Occipital lobe (tissue), 3 donors: ENCODE results near the gene EIF3L. TPM values are rescaled to one million over a fixed set of nuclear protein-coding genes. Genes with fewer than 3 reads are reported as not detected.
A peak's percentile ranks its signal among the peaks of the same experiment; 100 is the strongest.

Source experiments
- DNase-seq: peaks from one replicate; lab custom pipeline; 2025; lab: John Stamatoyannopoulos, UW
- small RNA-seq: library from RNA; depleted of rRNA; stranded (forward); fragments of <200 nt; gene quantifications from one replicate; pipeline ENCODE3, GENCODE V24; 2014
- total RNA-seq: library from RNA; depleted of rRNA; stranded (reverse); fragments of >200 nt; gene quantifications from one replicate; pipeline ENCODE4 v1.2.3, GENCODE V29; 2014

EIF3L gene
- total RNA-seq, 1 donor from 2014 or later, result 702 TPM

DNA sequence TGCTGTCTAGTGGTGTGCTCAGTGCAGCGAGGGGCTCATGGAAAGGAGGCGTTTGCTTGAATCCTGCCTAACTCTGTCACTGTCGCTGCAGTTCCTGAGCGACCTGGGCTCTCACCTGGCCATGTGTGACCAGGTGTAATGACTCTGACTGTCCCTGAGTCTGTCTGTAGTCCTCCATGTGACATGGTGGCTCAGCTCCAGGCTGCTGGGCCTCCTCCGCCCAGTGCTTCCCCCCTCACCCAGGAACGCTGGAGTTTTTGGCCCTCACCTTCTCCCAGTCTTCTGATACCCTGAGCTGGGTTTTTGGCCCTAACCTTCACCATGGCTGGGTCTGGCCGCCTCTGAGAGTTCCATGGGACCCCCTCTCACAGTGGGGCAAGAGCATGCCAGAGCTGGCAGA, 77.1 kb downstream of the EIF3L start:
- no peak for DNase-seq

DNA sequence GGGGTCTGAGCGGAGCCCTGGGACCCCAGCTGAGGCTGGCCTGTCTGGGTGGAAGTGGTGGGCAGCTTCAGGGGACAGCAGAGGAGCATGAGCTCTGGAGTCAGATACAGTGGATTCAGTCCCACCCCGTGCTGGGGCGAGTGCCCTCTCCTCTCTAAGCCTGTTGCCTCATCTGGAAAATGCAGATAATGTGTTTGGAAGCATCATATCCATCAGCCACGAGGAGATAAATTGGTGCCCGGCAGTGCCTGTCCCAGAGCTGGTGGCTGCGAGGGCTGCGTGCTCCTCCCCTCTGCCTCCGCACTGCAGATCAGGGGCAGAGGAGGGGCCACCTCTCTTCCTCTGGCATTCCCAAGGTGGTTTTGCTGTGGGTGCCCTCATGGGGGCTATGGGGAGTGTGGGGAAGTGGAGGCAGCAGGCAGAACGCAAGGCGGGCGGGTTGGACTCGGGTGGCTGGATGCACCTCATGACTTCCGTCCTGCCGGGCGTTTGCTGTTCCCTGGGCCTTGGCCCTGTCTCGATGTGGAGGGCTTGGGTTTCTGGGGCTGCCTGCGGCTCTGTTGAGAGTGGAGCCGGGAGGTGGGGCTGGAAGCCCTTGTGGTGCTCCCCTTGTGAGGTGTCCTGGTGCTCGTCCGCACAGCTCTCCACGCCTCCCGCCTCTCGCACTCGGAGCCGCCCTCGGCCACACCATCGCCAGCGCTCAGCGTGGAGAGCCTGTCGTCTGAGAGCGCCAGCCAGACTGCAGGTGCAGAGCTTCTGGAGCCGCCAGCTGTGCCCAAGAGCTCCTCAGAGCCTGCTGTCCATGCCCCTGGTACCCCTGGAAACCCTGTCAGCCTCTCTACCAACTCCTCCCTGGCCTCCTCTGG, 77.8 kb downstream of the EIF3L start:
- DNase-seq, result no peak

GRCh38 chr22:37927637-37927936, 78.4 kb downstream of the EIF3L start:
- DNase-seq, result no peak

- no peak for DNase-seq
Observed at GRCh38 chr22:37929390-37929789, 80.2 kb downstream of the EIF3L start.

GRCh38 chr22:37930270-37930951, 81.2 kb downstream of the EIF3L start:
- no peak for DNase-seq

- DNase-seq, result no peak
Observed at GRCh38 chr22:37930952-37931440, 81.8 kb downstream of the EIF3L start.

DNA sequence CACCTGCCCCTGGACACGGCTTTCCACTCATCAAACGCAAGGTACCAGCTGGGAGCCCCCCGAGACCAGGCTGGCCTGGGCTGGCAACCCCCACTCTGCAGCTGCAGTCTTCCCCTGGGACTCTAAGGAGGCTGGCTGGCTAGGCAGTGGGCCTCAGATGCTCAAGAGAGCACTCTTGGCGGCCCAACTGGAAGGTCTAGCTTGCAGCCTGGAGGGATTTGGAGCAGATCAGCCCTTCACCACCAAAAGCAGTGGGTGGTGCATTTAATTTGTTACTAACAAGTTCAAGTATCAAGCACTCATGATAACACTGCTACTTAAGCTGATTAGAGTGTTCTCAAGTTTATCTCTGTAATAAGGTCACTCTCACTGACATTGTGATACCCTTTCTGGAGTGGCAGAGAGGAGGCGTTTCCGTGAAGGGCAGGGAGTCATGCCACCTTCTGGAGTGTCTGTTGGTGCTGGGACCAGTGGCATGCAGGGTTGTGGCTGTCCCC, 82.7 kb downstream of the EIF3L start:
- DNase-seq, result no peak

- no peak for DNase-seq
Observed at GRCh38 chr22:37932401-37932800, 83.2 kb downstream of the EIF3L start.

DNA sequence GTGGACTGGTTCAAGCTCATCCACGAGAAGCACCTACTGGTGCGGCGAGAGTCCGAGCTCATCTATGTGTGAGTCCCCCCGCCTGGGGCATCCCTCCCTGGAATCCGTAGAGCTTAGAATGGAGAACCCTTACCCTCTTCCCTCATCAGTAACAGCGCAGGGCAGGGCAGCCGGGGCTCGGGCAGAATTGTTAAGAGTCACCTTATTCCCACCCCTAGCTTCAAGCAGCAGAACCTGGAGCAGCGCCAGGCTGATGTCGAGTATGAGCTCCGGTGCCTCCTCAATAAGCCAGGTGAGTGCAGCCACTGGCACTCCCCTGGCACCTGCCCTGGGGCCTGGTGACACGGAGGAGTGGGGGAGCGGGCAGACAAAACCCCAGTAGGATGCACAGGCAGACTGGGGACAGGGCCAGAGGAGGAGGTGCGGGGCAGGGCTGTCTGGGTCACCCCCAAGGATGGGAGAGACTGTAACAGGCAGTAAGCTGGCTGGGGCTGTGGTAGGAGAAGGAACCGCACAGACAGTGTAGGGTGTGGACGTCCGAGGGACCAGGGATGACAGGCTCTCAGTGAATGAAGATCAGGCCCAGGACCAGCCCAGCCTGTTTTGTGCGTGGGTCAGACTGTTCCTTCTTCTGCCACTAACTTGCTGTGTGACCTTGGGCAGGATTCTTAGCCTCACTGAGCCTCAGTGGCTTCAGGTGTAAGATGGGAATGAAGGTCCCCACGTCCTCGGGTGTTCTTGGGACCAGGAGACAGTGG, 83.8 kb downstream of the EIF3L start:
- no peak for DNase-seq

DNA sequence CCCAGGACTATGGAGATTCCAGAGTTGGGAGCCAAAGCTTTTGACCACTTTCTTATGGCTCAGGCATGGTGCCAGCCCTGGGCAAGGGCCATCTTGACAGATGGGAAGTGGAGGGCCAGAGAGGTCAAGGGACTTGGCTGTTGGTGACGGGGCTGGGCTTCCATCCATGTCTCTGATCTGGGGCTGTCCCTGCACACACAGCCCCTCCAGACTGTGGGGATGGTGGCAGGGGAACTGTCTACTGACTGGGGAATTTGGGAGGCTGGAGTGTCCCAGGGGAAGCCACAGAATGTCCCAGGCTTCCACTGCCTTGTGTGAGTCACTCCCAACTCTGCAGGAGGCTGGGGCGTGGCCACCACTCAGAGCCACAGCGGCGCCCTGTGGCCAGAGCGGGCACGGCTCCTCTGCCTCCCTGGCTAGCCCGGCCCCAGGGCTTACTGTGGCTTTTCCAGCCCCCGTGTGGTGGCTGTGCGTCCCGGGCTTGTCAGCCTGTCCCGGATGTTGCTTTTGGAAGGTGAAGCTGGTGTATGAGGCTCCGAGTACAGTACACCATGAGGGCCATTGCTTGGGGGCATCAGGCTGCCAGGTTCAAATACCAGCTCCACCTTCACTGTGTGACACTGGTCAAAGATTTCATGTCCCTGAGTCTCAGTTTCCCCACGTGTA, 84.6 kb downstream of the EIF3L start:
- DNase-seq, result peak; percentile 73

Small RNA genes lying within 50 kb of the gene (small RNA-seq; reads per million reads assigned to genes)
- 0.38 reads per million, percentile 32 among the genes with 10 or more reads in this experiment for gene MIR659

Other genes starting within 250 kb of the EIF3L start
- gene GGA1, start 240.6 kb upstream of the EIF3L start, total RNA-seq, result 32.0 TPM
- gene SH3BP1, start 209.8 kb upstream of the EIF3L start, total RNA-seq, result 1.9 TPM
- 40.6 TPM for gene PDXP, start 190.7 kb upstream of the EIF3L start, total RNA-seq
- gene LGALS1, start 173.8 kb upstream of the EIF3L start, total RNA-seq, result 119 TPM
- gene NOL12, start 163.1 kb upstream of the EIF3L start, total RNA-seq, result 18.2 TPM
- gene TRIOBP, start 152.4 kb upstream of the EIF3L start, total RNA-seq, result 13.4 TPM
- gene GCAT, start 41.5 kb upstream of the EIF3L start, total RNA-seq, result 8.3 TPM
- not detected for gene GALR3, start 26.0 kb upstream of the EIF3L start, total RNA-seq
- 13.7 TPM for gene ANKRD54, start 5.1 kb upstream of the EIF3L start, total RNA-seq
- 22.9 TPM for gene MICALL1, start 56.9 kb downstream of the EIF3L start, total RNA-seq
- 0.31 TPM for gene C22orf23, start 104.2 kb downstream of the EIF3L start, total RNA-seq
- 17.8 TPM for gene POLR2F, start 104.3 kb downstream of the EIF3L start, total RNA-seq
- 1.9 TPM for gene SOX10, start 135.1 kb downstream of the EIF3L start, total RNA-seq
- gene PICK1, start 208.0 kb downstream of the EIF3L start, total RNA-seq, result 22.0 TPM
- gene SLC16A8, start 234.8 kb downstream of the EIF3L start, total RNA-seq, result 0.16 TPM